VCaP (cell line): Measurements from ENCODE around the gene ABCC3.

Experiments used
- H3K27ac ChIP-seq: fragments of 450-650 bp; 2 replicates; pipeline ENCODE4 v1.5.1; 2017
- TF ChIP-seq, protein P1 (sequence below): fragments of 450-650 bp; conservative IDR thresholded peaks from 2 replicates; pipeline ENCODE4 v1.5.1; 2017; ENCODE audit warnings: mild to moderate bottlenecking, moderate library complexity

ABCC3 gene

DNA sequence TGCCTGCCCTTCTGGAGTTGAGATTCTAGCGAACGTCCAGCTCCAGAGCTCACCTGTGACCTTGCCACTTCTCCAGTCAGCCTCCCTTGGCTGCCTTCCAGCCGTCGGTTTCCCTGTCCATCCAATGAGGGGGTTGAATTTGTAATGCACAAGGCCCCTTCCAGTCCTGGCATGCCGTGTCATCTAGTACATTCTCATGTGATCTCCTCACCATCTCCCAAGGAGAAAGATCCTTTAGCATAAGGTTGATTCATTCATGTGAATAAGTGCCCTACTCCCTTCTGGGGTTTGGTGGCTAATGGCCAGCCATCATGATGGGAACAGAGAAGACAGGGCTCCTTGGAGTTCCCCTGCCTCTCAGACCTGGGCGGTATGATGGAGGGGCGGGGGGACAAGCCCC lies 18.9 kb upstream of the ABCC3 start:
- no peak overlapping the region for H3K27ac ChIP-seq
- TF ChIP-seq, protein P1, sequence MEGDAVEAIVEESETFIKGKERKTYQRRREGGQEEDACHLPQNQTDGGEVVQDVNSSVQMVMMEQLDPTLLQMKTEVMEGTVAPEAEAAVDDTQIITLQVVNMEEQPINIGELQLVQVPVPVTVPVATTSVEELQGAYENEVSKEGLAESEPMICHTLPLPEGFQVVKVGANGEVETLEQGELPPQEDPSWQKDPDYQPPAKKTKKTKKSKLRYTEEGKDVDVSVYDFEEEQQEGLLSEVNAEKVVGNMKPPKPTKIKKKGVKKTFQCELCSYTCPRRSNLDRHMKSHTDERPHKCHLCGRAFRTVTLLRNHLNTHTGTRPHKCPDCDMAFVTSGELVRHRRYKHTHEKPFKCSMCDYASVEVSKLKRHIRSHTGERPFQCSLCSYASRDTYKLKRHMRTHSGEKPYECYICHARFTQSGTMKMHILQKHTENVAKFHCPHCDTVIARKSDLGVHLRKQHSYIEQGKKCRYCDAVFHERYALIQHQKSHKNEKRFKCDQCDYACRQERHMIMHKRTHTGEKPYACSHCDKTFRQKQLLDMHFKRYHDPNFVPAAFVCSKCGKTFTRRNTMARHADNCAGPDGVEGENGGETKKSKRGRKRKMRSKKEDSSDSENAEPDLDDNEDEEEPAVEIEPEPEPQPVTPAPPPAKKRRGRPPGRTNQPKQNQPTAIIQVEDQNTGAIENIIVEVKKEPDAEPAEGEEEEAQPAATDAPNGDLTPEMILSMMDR = no peak

DNA sequence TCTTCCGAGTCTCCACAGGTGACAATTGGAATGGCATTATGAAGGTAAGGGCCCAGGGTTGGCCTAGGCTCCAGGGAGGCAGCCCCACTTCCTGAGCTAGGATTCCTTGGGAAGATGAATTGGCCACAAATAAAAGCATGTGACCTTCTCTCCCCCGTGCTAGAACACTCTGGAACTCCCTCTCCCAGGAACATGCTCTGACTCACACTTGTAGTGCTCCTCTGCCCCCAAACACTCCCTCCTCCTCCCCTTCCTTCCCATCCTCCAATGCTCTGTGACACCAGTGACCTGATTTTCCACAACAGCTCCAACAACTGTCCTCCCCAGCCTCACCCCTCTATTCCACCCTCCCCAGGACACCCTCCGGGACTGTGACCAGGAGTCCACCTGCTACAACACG lies 16.4 kb upstream of the ABCC3 start:
- TF ChIP-seq, protein P1 = no peak
- H3K27ac ChIP-seq = no peak overlapping the region

DNA sequence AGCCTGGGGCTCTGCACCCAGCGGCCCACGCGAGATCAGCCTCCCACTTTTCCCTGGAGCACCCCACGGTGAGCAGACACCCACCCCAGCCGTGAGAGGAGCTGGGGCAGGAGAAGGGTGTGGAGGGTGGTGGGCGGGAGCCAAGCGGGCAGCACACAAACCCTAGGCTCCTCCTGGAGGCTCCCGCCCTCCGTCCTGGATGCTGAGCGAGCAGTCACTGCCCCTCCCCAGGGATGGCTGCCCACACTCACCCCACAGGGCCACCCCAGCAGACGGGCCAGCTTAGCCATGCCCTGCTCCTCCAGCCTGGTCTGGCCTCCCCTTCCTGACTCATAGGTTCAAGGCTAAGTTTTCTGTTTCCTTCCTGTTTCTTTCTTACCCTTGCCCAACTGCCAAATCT lies 15.7 kb upstream of the ABCC3 start:
- no peak overlapping the region for H3K27ac ChIP-seq
- TF ChIP-seq, protein P1 = no peak

GRCh38 chr17:50619489-50619888 lies 15.2 kb upstream of the ABCC3 start:
- TF ChIP-seq, protein P1 = no peak
- H3K27ac ChIP-seq = no peak overlapping the region

- H3K27ac ChIP-seq = no peak overlapping the region
- TF ChIP-seq, protein P1 = no peak
These were observed 14.4 kb upstream of the ABCC3 start for GRCh38 chr17:50620237-50620636.

DNA sequence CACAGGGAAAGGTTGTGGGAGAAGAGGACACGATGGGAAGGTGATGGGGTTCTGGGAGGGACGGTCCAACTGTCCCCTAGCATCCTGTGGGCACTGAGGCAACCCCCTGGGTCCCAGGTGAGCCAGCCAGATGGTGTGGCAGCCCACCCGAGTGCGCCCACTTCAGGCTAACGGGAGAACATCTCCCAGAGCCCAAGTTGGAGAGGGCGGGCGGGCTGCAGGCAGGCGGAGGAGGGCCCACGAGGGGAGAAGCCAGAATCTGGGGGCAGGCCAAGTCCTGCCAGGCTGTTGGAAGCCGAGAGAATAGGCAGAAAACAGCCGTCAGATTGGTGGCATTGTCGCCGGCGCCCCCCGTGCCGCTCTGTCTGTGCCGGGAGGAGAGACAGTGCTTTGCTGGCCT lies 13.8 kb upstream of the ABCC3 start:
- TF ChIP-seq, protein P1 = no peak
- no peak overlapping the region for H3K27ac ChIP-seq

GRCh38 chr17:50621574-50622031 lies 13.1 kb upstream of the ABCC3 start:
- TF ChIP-seq, protein P1 = no peak
- H3K27ac ChIP-seq = no peak overlapping the region
